PC-9 (cell line): ENCODE results near the gene SUSD2. TPM values are rescaled to one million over a fixed set of nuclear protein-coding genes. Genes with fewer than 3 reads are reported as not detected.

Experiments used
- BruUV-seq: library from RNA; stranded (reverse); fragments of 400-500 nt; replicated peaks from 2 replicates; lab custom pipeline; 2021; lab: Mats Ljungman, UMichigan
- CTCF ChIA-PET: fragments of 300-600 bp; sonication (Branson Sonifier 250); formaldehyde crosslinking; loops from one replicate; lab custom pipeline; 2022; ENCODE audit warnings: antibody characterized with exemption; lab: Charles Lee
- POLR2A ChIA-PET: fragments of 300-600 bp; sonication (Branson Sonifier 250); formaldehyde crosslinking; loops from one replicate; lab custom pipeline; 2022; ENCODE audit warnings: antibody characterized with exemption; ENCODE audit not compliant: unreplicated experiment; lab: Charles Lee
- DNase-seq, 2 experiments: peaks; one replicate each; pipeline versions ENCODE4 v3.0.0 to v3.0.0-alpha.2; 2015 to 2022; ENCODE audit warnings: mixed read lengths in 1 of 2
- H2AFZ ChIP-seq: fragments of 200-600 bp; sonication (generic); 2 replicates; pipeline ENCODE4 v1.8.1; 2017; ENCODE audit warnings: antibody characterized with exemption
- H3F3A ChIP-seq: fragments of 200-600 bp; sonication (generic); 2 replicates; pipeline ENCODE4 v1.8.1; 2017; ENCODE audit warnings: antibody characterized with exemption, mild to moderate bottlenecking, low read depth; ENCODE audit not compliant: insufficient read depth
- H3K27ac ChIP-seq: fragments of 200-600 bp; sonication (generic); 2 replicates; pipeline ENCODE4 v1.6.1; 2016; ENCODE audit warnings: mixed run types
- H3K27me3 ChIP-seq: fragments of 200-600 bp; sonication (generic); 2 replicates; pipeline ENCODE4 v1.6.1; 2016; ENCODE audit warnings: low read depth, mixed run types; ENCODE audit not compliant: insufficient read depth
- H3K36me3 ChIP-seq: fragments of 200-600 bp; sonication (generic); 2 replicates; pipeline ENCODE4 v1.6.1; 2016; ENCODE audit warnings: low read depth, mixed run types
- H3K4me1 ChIP-seq: fragments of 200-600 bp; sonication (generic); replicated peaks from 2 replicates; pipeline ENCODE4 v1.6.1; 2016; ENCODE audit warnings: mixed run types; ENCODE audit not compliant: insufficient read depth
- H3K4me2 ChIP-seq: fragments of 200-600 bp; sonication (generic); 2 replicates; pipeline ENCODE4 v1.6.1; 2017; ENCODE audit warnings: mixed run types
- H3K4me3 ChIP-seq: fragments of 200-600 bp; sonication (generic); 2 replicates; pipeline ENCODE4 v1.6.1; 2016; ENCODE audit warnings: mixed run types
- H3K79me2 ChIP-seq: fragments of 200-600 bp; sonication (generic); 2 replicates; pipeline ENCODE4 v1.6.1; 2017; ENCODE audit warnings: low read depth, mixed run types
- H3K9me2 ChIP-seq: fragments of 200-600 bp; sonication (generic); 2 replicates; pipeline ENCODE4 v1.8.1; 2017; ENCODE audit warnings: mild to moderate bottlenecking; ENCODE audit not compliant: insufficient read depth
- H3K9me3 ChIP-seq: fragments of 200-600 bp; sonication (generic); 2 replicates; pipeline ENCODE4 v1.8.1; 2016; ENCODE audit warnings: low read depth; ENCODE audit not compliant: insufficient read depth
- H4K20me1 ChIP-seq: fragments of 200-600 bp; sonication (generic); 2 replicates; pipeline ENCODE4 v1.8.1; 2017; ENCODE audit not compliant: insufficient read depth
- EZH2 ChIP-seq: fragments of 200-600 bp; sonication (generic); IDR thresholded peaks from 2 replicates; pipeline ENCODE4 v1.8.0; 2017; ENCODE audit warnings: antibody characterized with exemption, low read depth
- intact Hi-C: fragments of 100-400 bp; cut with micrococcal nuclease; formaldehyde crosslinking; loops from one replicate; pipeline ENCODE4 v1.10.0; 2022; ENCODE audit not compliant: unreplicated experiment
- total RNA-seq: library from RNA; stranded (reverse); gene quantifications from 2 replicates; pipeline ENCODE4 v1.2.3, GENCODE V29; 2021
- TF ChIP-seq, protein P1 (sequence below): fragments of 200-600 bp; sonication (generic); conservative IDR thresholded peaks from 2 replicates; pipeline ENCODE4 v1.6.1; 2017; ENCODE audit warnings: mixed run types, antibody characterized with exemption, mild to moderate bottlenecking, moderate library complexity

SUSD2 gene
- total RNA-seq, 1 experiment from 2014 or later: 5.5 TPM

DNA sequence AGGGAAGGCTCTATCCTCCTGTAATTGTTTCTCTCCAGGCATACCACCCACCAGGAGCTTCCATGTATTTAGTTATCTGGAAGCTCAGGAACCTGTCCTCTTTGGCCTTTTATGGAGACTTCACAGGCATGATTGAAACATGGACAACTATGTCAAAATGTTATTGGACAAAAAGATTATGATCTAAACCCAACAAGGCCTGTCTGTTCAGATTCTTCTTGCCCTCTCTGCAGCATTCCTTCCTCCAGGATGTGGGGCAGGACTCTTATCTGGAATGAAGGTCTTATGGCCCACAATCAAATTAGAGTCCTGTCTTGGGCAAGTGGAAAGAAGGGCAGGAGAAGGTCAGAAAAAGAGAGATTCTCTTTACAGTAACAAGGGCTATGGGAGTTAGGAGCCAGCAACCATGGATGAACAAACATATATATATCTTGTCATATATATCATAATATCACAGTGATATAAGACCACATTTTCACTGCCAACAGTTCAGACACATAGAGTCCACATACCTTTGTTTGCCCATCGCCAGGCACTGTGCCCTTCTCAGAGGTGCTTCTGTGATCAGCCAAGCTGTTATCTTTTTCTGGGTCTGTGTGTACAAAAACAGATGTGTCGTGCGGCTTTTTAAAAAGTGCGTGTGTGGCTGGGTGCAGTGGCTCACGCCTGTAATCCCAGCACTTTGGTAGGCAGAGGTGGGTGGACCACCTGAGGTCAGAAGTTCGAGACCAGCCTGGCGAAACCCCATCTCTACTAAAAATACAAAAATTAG lies 42.5 kb upstream of the SUSD2 start:
- Histone ChIP-seq H3K4me2 (no peak overlapping the region), H3F3A (no peaks in the 10 kb centered on the region; the same call in 1 of the 2 replicates), H3K4me3 (no peak overlapping the region), H3K4me1 (peaks cover 26% of the 10 kb centered on the region; the same call in 1 of the 2 replicates), H3K9me2 (no peaks in the 10 kb centered on the region), H2AFZ (no peak overlapping the region), H3K9me3 (no peaks in the 10 kb centered on the region), H3K27me3 (no peaks in the 10 kb centered on the region), H3K79me2 (no peaks in the 10 kb centered on the region), H3K27ac (peak overlapping the region; percentile 50; the same call in 1 of the 2 replicates), H3K36me3 (no peaks in the 10 kb centered on the region), H4K20me1 (no peaks in the 10 kb centered on the region)
- ChIA-PET POLR2A (interaction anchor here (0.6 to 0.7 kb wide), 2 partner anchors 41 to 220 kb away, joined by 3 read pairs; no protein-coding TSS in a partner anchor), CTCF (no interaction called here)
- no peak for TF ChIP-seq EZH2
- TF ChIP-seq, protein P1, sequence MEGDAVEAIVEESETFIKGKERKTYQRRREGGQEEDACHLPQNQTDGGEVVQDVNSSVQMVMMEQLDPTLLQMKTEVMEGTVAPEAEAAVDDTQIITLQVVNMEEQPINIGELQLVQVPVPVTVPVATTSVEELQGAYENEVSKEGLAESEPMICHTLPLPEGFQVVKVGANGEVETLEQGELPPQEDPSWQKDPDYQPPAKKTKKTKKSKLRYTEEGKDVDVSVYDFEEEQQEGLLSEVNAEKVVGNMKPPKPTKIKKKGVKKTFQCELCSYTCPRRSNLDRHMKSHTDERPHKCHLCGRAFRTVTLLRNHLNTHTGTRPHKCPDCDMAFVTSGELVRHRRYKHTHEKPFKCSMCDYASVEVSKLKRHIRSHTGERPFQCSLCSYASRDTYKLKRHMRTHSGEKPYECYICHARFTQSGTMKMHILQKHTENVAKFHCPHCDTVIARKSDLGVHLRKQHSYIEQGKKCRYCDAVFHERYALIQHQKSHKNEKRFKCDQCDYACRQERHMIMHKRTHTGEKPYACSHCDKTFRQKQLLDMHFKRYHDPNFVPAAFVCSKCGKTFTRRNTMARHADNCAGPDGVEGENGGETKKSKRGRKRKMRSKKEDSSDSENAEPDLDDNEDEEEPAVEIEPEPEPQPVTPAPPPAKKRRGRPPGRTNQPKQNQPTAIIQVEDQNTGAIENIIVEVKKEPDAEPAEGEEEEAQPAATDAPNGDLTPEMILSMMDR: no peak
- BruUV-seq: no TSS peak
- intact Hi-C loops: no loop called here
- DNase-seq: peak in 1 of 2 experiments; percentile 63

DNA sequence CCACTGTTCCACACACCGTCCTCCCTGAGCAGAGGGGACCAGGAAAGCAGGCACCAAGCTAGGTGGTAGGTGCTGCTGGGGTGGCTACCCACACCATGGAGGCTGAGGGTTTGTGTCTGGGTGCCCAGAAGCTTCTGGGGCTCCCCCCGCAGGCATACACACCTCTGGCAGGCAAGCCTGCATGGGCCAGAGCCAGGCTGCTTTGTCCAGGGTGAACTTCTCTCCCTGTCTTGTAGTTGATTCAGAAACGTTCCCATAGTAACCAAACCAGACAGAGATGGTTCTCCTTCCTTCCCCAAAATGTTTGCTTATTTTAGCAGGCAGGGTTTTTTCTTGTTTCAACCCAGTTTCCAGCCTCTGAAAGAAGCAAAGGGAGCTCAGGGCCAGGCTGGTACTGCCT lies 40.9 kb upstream of the SUSD2 start:
- Histone ChIP-seq H3K27ac (no peak overlapping the region), H3K27me3 (no peaks in the 10 kb centered on the region), H4K20me1 (no peaks in the 10 kb centered on the region), H3K4me3 (no peak overlapping the region), H3K4me2 (no peak overlapping the region), H3K9me2 (no peaks in the 10 kb centered on the region), H2AFZ (no peak overlapping the region), H3K36me3 (no peaks in the 10 kb centered on the region), H3K9me3 (no peaks in the 10 kb centered on the region), H3K4me1 (peaks cover 34% of the 10 kb centered on the region), H3K79me2 (no peaks in the 10 kb centered on the region), H3F3A (peaks cover 9% of the 10 kb centered on the region)
- no peak for DNase-seq
- no TSS peak for BruUV-seq
- ChIA-PET CTCF (no interaction called here), POLR2A (no interaction called here)
- intact Hi-C loops: no loop called here
- TF ChIP-seq, protein P1: no peak
- no peak for TF ChIP-seq EZH2

DNA sequence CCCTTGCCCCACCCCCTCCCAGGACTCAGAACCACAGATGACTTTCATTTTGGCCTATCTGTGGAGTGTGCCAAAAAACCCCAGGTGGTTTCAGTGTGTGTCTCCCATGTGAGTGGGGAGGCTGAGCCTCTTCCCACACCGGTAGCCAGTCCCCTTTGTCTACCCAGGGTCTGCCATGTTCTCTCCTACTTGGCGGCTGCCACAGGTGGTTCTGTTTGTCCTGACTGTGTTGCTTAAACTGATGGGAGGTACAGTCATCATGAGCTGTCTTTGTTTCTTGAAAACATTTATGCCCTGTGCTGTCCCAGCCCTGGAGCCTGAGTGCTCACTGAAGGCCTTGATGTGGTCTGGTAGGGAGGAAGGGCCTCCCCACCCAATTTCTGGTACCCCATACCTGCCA lies 39.7 kb upstream of the SUSD2 start:
- H3K27ac ChIP-seq: no peak overlapping the region
- no peaks in the 10 kb centered on the region for H3K79me2 ChIP-seq
- peak in 1 of 2 experiments; percentile 55 for DNase-seq
- no peaks in the 10 kb centered on the region for H4K20me1 ChIP-seq
- H2AFZ ChIP-seq: no peak overlapping the region
- CTCF ChIA-PET: interaction anchor here (0.6 kb wide), 1 partner anchor 15 kb away, joined by 3 read pairs; no protein-coding TSS in a partner anchor
- no peak overlapping the region for H3K4me3 ChIP-seq
- H3K4me1 ChIP-seq: peaks cover 47% of the 10 kb centered on the region
- no peak overlapping the region for H3K4me2 ChIP-seq
- no peaks in the 10 kb centered on the region for H3K27me3 ChIP-seq
- no peaks in the 10 kb centered on the region for H3K36me3 ChIP-seq
- H3F3A ChIP-seq: peaks cover 20% of the 10 kb centered on the region
- BruUV-seq: no TSS peak
- POLR2A ChIA-PET: interaction anchor here (0.7 kb wide), 1 partner anchor 279 kb away, joined by 3 read pairs; no protein-coding TSS in a partner anchor
- no peak for TF ChIP-seq EZH2
- TF ChIP-seq, protein P1: no peak
- H3K9me3 ChIP-seq: no peaks in the 10 kb centered on the region
- no peaks in the 10 kb centered on the region for H3K9me2 ChIP-seq
- intact Hi-C loops: no loop called here
